T-helper 17 cell (primary cell): Measurements from ENCODE around the gene SATB1. TPM values are rescaled to one million over a fixed set of nuclear protein-coding genes. Genes with fewer than 3 reads are reported as not detected.
A peak's percentile ranks its signal among the peaks of the same experiment; 100 is the strongest.

Source experiments
- ATAC-seq: fragments of 150-1000 bp; cut with Tn5 transposase; 2 replicates; pipeline ENCODE4 v1.10.0; 2021; ENCODE audit warnings: mild to moderate bottlenecking, moderate library complexity
- DNase-seq, 3 donors: peaks; one replicate each; pipeline versions ENCODE4 v3.0.0 to v3.0.0-alpha.2; 2020 to 2021
- H3K9me3 ChIP-seq: one replicate; pipeline ENCODE4 v1.7.0; 2013; ENCODE audit warnings: low read length, mild to moderate bottlenecking; ENCODE audit not compliant: control insufficient read depth, poor library complexity, severe bottlenecking
- H3K27ac Mint-ChIP-seq: one replicate; pipeline ENCODE4 v1.8.0; 2022; ENCODE audit warnings: mild to moderate bottlenecking, moderate library complexity, mixed read lengths
- H3K27me3 Mint-ChIP-seq: one replicate; pipeline ENCODE4 v1.8.0; 2022; ENCODE audit warnings: mixed read lengths
- H3K36me3 Mint-ChIP-seq: one replicate; pipeline ENCODE4 v1.8.0; 2022; ENCODE audit warnings: low read depth, mixed read lengths
- H3K4me1 Mint-ChIP-seq: one replicate; pipeline ENCODE4 v1.8.0; 2022; ENCODE audit warnings: mild to moderate bottlenecking, mixed read lengths
- H3K4me3 Mint-ChIP-seq: one replicate; pipeline ENCODE4 v1.8.0; 2022; ENCODE audit warnings: mild to moderate bottlenecking, moderate library complexity, mixed read lengths
- total RNA-seq, 4 donors: library from RNA in 2 of 4; stranded (reverse) in 2 of 4; gene quantifications; one replicate each; pipeline ENCODE4 v1.2.3 and lab custom pipeline; 2022 to 2026

SATB1 gene
- total RNA-seq, 2 donors from 2014 or later, result 208 TPM

GRCh38 chr3:18442756-18443664 is 17.9 kb upstream of the SATB1 start:
- DNase-seq, result no peak
- H3K9me3 ChIP-seq, result no peaks in the 10 kb centered on the region
- peak overlapping the region; percentile 95 for H3K27ac Mint-ChIP-seq
- peaks cover 32% of the 10 kb centered on the region for H3K4me1 Mint-ChIP-seq
- peak overlapping the region; percentile 93 for H3K4me3 Mint-ChIP-seq
- H3K27me3 Mint-ChIP-seq, result no peaks in the 10 kb centered on the region
- no peak for ATAC-seq
- peaks cover 4% of the 10 kb centered on the region for H3K36me3 Mint-ChIP-seq

GRCh38 chr3:18441551-18441950 is 16.4 kb upstream of the SATB1 start:
- peaks cover 29% of the 10 kb centered on the region for H3K4me1 Mint-ChIP-seq
- H3K9me3 ChIP-seq, result no peaks in the 10 kb centered on the region
- peak overlapping the region; percentile 93 for H3K27ac Mint-ChIP-seq
- peak overlapping the region; percentile 82 for H3K4me3 Mint-ChIP-seq
- DNase-seq (no peak), ATAC-seq (no peak)
- H3K27me3 Mint-ChIP-seq, result no peaks in the 10 kb centered on the region
- H3K36me3 Mint-ChIP-seq, result peaks cover 4% of the 10 kb centered on the region

- Mint-ChIP-seq H3K27me3 (no peaks in the 10 kb centered on the region), H3K36me3 (peaks cover 2% of the 10 kb centered on the region), H3K4me1 (peaks cover 31% of the 10 kb centered on the region), H3K4me3 (peak overlapping the region; percentile 82), H3K27ac (peak overlapping the region; percentile 93)
- ATAC-seq, result no peak
- DNase-seq, result no peak
- H3K9me3 ChIP-seq, result no peaks in the 10 kb centered on the region
These were observed 15.1 kb upstream of the SATB1 start for GRCh38 chr3:18440066-18440722.

- Mint-ChIP-seq H3K27me3 (no peaks in the 10 kb centered on the region), H3K36me3 (peaks cover under 1% of the 10 kb centered on the region), H3K4me3 (peak overlapping the region; percentile 91), H3K4me1 (peaks cover 35% of the 10 kb centered on the region), H3K27ac (peak overlapping the region; percentile 93)
- ATAC-seq (no peak), DNase-seq (no peak)
- no peaks in the 10 kb centered on the region for H3K9me3 ChIP-seq
These were observed 14.1 kb upstream of the SATB1 start for GRCh38 chr3:18439281-18439680.

GRCh38 chr3:18438586-18438985 is 13.4 kb upstream of the SATB1 start:
- no peaks in the 10 kb centered on the region for H3K9me3 ChIP-seq
- peaks cover 35% of the 10 kb centered on the region for H3K4me1 Mint-ChIP-seq
- DNase-seq, result peak; percentile 20 to 45 (median 41)
- H3K27me3 Mint-ChIP-seq, result no peaks in the 10 kb centered on the region
- ATAC-seq, result peak; percentile 95
- H3K4me3 Mint-ChIP-seq, result peak overlapping the region; percentile 91
- no peaks in the 10 kb centered on the region for H3K36me3 Mint-ChIP-seq
- H3K27ac Mint-ChIP-seq, result peak overlapping the region; percentile 93

- Mint-ChIP-seq H3K4me1 (peaks cover 48% of the 10 kb centered on the region), H3K4me3 (peak overlapping the region; percentile 78)
These were observed 11.1 kb upstream of the SATB1 start for GRCh38 chr3:18436213-18436612.

GRCh38 chr3:18434711-18435110 is 9.6 kb upstream of the SATB1 start:
- Mint-ChIP-seq H3K27me3 (no peaks in the 10 kb centered on the region), H3K4me1 (peaks cover 45% of the 10 kb centered on the region), H3K36me3 (peaks cover 2% of the 10 kb centered on the region), H3K27ac (peak overlapping the region; percentile 93), H3K4me3 (peak overlapping the region; percentile 74)
- H3K9me3 ChIP-seq, result no peaks in the 10 kb centered on the region
- ATAC-seq (no peak), DNase-seq (no peak)

More at GRCh38 chr3:18436213-18436612, 11.1 kb upstream of the SATB1 start:
- H3K9me3 ChIP-seq, result no peaks in the 10 kb centered on the region
- no peak for DNase-seq
- Mint-ChIP-seq H3K27ac (peak overlapping the region; percentile 93), H3K27me3 (no peaks in the 10 kb centered on the region), H3K36me3 (no peaks in the 10 kb centered on the region)
- no peak for ATAC-seq

- peaks cover 51% of the 10 kb centered on the region for H3K4me1 Mint-ChIP-seq
- ATAC-seq (no peak), DNase-seq (no peak)
- no peaks in the 10 kb centered on the region for H3K9me3 ChIP-seq
- H3K27me3 Mint-ChIP-seq, result no peaks in the 10 kb centered on the region
- peaks cover 2% of the 10 kb centered on the region for H3K36me3 Mint-ChIP-seq
- H3K27ac Mint-ChIP-seq, result peak overlapping the region; percentile 98
- H3K4me3 Mint-ChIP-seq, result no peak overlapping the region
These were observed 7.6 kb upstream of the SATB1 start for GRCh38 chr3:18432752-18433151.

- no peaks in the 10 kb centered on the region for H3K9me3 ChIP-seq
These were observed 6.1 kb upstream of the SATB1 start for GRCh38 chr3:18431266-18431665.

GRCh38 chr3:18428991-18429745 is 4.0 kb upstream of the SATB1 start:
- no peaks in the 10 kb centered on the region for H3K9me3 ChIP-seq
- no peak for ATAC-seq
- peak overlapping the region; percentile 98 for H3K27ac Mint-ChIP-seq
- H3K4me3 Mint-ChIP-seq, result peak overlapping the region; percentile 74
- peaks cover 52% of the 10 kb centered on the region for H3K4me1 Mint-ChIP-seq
- no peaks in the 10 kb centered on the region for H3K27me3 Mint-ChIP-seq
- DNase-seq, result no peak
- peaks cover 4% of the 10 kb centered on the region for H3K36me3 Mint-ChIP-seq

More at GRCh38 chr3:18431266-18431665, 6.1 kb upstream of the SATB1 start:
- Mint-ChIP-seq H3K4me1 (peaks cover 56% of the 10 kb centered on the region), H3K36me3 (peaks cover 2% of the 10 kb centered on the region), H3K27me3 (no peaks in the 10 kb centered on the region), H3K4me3 (peak overlapping the region; percentile 87), H3K27ac (peak overlapping the region; percentile 98)
- DNase-seq, result no peak
- no peak for ATAC-seq

GRCh38 chr3:18428036-18428435 is 2.9 kb upstream of the SATB1 start:
- Mint-ChIP-seq H3K4me3 (no peak overlapping the region), H3K27ac (peak overlapping the region; percentile 98), H3K36me3 (peaks cover 4% of the 10 kb centered on the region), H3K4me1 (peaks cover 60% of the 10 kb centered on the region), H3K27me3 (no peaks in the 10 kb centered on the region)
- no peak for DNase-seq
- no peaks in the 10 kb centered on the region for H3K9me3 ChIP-seq
- ATAC-seq, result no peak

- Mint-ChIP-seq H3K27ac (peak overlapping the region; percentile 98), H3K4me3 (peak overlapping the region; percentile 60), H3K27me3 (no peaks in the 10 kb centered on the region), H3K36me3 (peaks cover 4% of the 10 kb centered on the region), H3K4me1 (peaks cover 52% of the 10 kb centered on the region)
- ATAC-seq, result no peak
- DNase-seq, result no peak
- no peaks in the 10 kb centered on the region for H3K9me3 ChIP-seq
These were observed 1.6 kb upstream of the SATB1 start for GRCh38 chr3:18426597-18427193.
